ENCODE results near the gene RNF133.
"Not testable (repeated sequence)": the region's sequence is repeated elsewhere in the genome, so short reads cannot be mapped to it uniquely, and the experiment has no call there.

DNA sequence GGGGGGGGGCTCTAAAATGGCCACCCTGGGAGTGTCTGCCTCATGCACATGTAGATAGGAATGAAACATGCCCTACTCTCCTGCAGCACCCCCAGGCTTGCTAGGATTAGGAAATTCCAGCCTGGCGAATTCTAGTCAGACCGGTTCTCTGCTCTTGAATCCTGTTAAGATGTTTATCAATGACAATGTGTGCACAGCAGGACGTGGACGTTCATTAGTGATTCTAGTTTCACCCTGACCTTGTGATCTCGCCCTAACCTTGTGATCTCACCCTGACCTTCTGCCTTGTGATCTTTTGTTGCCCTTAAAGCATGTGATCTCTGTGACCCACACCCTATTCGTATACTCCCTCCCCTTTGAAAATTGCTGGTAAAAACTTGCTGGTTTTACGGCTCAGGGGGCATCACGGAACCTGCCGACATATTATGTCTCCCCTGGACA is 19.6 kb downstream of the RNF133 start:
- TF ChIP-seq, protein P1, sequence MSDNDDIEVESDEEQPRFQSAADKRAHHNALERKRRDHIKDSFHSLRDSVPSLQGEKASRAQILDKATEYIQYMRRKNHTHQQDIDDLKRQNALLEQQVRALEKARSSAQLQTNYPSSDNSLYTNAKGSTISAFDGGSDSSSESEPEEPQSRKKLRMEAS (IDR thresholded peaks at IDR 0.05) = 0 out of 2 replicates have a peak, but pooled peaks have one; percentile 40
- not testable (repeated sequence) for TF ChIP-seq CREB1 (IDR thresholded peaks at IDR 0.05; ENCODE audit: low read depth); EP300 (IDR thresholded peaks at IDR 0.05; ENCODE audit: borderline replicate concordance); FOXM1 (IDR thresholded peaks at IDR 0.05; ENCODE audit: borderline replicate concordance, low read depth); TAF1 (IDR thresholded peaks at IDR 0.05; ENCODE audit: low read depth)
- TF ChIP-seq, protein P2, sequence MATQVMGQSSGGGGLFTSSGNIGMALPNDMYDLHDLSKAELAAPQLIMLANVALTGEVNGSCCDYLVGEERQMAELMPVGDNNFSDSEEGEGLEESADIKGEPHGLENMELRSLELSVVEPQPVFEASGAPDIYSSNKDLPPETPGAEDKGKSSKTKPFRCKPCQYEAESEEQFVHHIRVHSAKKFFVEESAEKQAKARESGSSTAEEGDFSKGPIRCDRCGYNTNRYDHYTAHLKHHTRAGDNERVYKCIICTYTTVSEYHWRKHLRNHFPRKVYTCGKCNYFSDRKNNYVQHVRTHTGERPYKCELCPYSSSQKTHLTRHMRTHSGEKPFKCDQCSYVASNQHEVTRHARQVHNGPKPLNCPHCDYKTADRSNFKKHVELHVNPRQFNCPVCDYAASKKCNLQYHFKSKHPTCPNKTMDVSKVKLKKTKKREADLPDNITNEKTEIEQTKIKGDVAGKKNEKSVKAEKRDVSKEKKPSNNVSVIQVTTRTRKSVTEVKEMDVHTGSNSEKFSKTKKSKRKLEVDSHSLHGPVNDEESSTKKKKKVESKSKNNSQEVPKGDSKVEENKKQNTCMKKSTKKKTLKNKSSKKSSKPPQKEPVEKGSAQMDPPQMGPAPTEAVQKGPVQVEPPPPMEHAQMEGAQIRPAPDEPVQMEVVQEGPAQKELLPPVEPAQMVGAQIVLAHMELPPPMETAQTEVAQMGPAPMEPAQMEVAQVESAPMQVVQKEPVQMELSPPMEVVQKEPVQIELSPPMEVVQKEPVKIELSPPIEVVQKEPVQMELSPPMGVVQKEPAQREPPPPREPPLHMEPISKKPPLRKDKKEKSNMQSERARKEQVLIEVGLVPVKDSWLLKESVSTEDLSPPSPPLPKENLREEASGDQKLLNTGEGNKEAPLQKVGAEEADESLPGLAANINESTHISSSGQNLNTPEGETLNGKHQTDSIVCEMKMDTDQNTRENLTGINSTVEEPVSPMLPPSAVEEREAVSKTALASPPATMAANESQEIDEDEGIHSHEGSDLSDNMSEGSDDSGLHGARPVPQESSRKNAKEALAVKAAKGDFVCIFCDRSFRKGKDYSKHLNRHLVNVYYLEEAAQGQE (IDR thresholded peaks at IDR 0.05; ENCODE audit: low read depth) = not testable (repeated sequence)

Measured in Ishikawa (cell line).